ENCODE measurements around the gene PKN1. TPM values are rescaled to one million over a fixed set of nuclear protein-coding genes. Genes with fewer than 3 reads are reported as not detected.
A peak's percentile ranks its signal among the peaks of the same experiment; 100 is the strongest.

Gene PKN1
- total and polyA plus RNA-seq, 2 of the 4 experiments (the other 2 are of a cell fraction): 39.1 to 41.4 TPM

DNA sequence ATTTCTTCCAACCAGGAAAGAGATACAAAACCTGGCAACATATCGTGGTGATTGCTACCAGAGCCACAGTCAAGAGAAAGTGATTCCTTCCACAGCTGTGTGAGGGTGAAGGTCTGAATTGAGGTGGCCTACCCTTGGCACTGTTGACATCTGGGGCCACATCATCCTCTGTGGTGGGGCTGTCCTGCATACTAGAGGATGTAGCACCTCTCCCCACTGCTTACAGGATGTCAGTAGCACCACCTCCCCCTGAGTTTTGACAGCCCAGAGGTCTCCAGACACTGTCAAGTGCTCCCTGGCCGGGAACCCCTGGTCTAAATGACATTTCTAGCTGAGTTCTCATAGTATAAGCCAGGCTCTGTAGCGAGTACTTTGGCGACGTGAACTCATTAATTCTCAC is 26.6 kb downstream of the PKN1 start:
- WGBS, 2 experiments (ENCODE audit: extremely low coverage in 2 of 2, insufficient read length in 1 of 2): 33% methylated on average over 1 of the region's 5 CpGs; no CpG with 5 or more reads in 1 of the 2 experiments
- CTCF ChIA-PET: no interaction called here

More for the DNA sequence above, 26.6 kb downstream of the PKN1 start:
- Histone ChIP-seq H3K27ac (ENCODE audit: insufficient read depth, low read length) (no peak overlapping the region), H3K9me3 (ENCODE audit: control insufficient read depth, insufficient read depth, low read length) (no peaks in the 10 kb centered on the region), H3K4ac (ENCODE audit: low read depth, low read length) (no peak overlapping the region), H3K14ac (replicated peaks; ENCODE audit: low read depth, low read length) (no peak overlapping the region), H2AK9ac (replicated peaks; ENCODE audit: low read depth, low read length, poor library complexity) (no peak overlapping the region), H2AFZ (replicated peaks; ENCODE audit: low read length, poor library complexity) (no peak overlapping the region), H3K79me1 (ENCODE audit: low read depth in 1 of 2, low read length in 2 of 2) (no peaks in the 10 kb centered on the region), H3K18ac (ENCODE audit: low read depth, low read length) (no peak overlapping the region), H3K4me1 (ENCODE audit: control insufficient read depth, insufficient read depth, low read length) (no peaks in the 10 kb centered on the region), H3K56ac (ENCODE audit: extremely low read depth, insufficient read depth, low read length) (no peak overlapping the region), H4K20me1 (ENCODE audit: insufficient read depth, low read length) (no peaks in the 10 kb centered on the region; the same call in 1 of the 2 replicates), H3K9me1 (ENCODE audit: insufficient read depth, low read length) (no peaks in the 10 kb centered on the region; the same call in 1 of the 2 replicates), H2AK5ac (ENCODE audit: low read depth, low read length) (no peak overlapping the region), H3K9ac (ENCODE audit: low read depth, low read length) (no peak overlapping the region), H3K4me2 (ENCODE audit: low read depth, low read length) (no peak overlapping the region), H3K23ac (ENCODE audit: low read depth, low read length) (no peak overlapping the region), H4K8ac (ENCODE audit: low read depth in 2 of 2, low read length in 2 of 2) (no peak overlapping the region), H2BK20ac (ENCODE audit: low read depth, low read length) (no peak overlapping the region), H3K4me3 (ENCODE audit: insufficient read depth, low read depth, low read length) (no peak overlapping the region), H2BK5ac (ENCODE audit: low read depth, low read length, poor library complexity, severe bottlenecking) (no peak overlapping the region), H3K27me3 (ENCODE audit: control insufficient read depth, insufficient read depth, low read length) (no peaks in the 10 kb centered on the region), H3K36me3 (ENCODE audit: control insufficient read depth, insufficient read depth, low read length) (peaks cover 37% of the 10 kb centered on the region), H4K91ac (ENCODE audit: insufficient read depth, low read depth, low read length) (no peak overlapping the region), H4K5ac (ENCODE audit: low read depth, low read length) (no peak overlapping the region), H2BK15ac (ENCODE audit: low read depth, low read length) (no peak overlapping the region), H2BK120ac (ENCODE audit: low read depth, low read length) (no peak overlapping the region)
- dilution Hi-C loops (cut with HindIII; ENCODE audit: low sequenced_read_pairs, unreplicated experiment): no loop called here
- ATAC-seq (ENCODE audit: low read depth) (no peak), DNase-seq (no peak)
- TSS peak; percentile 25 for BruUV-seq (replicated peaks)
- no peak for TF ChIP-seq SMC3 (IDR thresholded peaks at IDR 0.05; ENCODE audit: low read depth, low read length)
- TF ChIP-seq RCOR1 (IDR thresholded peaks at IDR 0.05; ENCODE audit: insufficient replicate concordance, low read length): no peak
- TF ChIP-seq RAD21 (IDR thresholded peaks at IDR 0.05; ENCODE audit: low read length): no peak
- no peak for TF ChIP-seq CHD1 (IDR thresholded peaks at IDR 0.05; ENCODE audit: low read depth, low read length)
- TF ChIP-seq, protein P1, sequence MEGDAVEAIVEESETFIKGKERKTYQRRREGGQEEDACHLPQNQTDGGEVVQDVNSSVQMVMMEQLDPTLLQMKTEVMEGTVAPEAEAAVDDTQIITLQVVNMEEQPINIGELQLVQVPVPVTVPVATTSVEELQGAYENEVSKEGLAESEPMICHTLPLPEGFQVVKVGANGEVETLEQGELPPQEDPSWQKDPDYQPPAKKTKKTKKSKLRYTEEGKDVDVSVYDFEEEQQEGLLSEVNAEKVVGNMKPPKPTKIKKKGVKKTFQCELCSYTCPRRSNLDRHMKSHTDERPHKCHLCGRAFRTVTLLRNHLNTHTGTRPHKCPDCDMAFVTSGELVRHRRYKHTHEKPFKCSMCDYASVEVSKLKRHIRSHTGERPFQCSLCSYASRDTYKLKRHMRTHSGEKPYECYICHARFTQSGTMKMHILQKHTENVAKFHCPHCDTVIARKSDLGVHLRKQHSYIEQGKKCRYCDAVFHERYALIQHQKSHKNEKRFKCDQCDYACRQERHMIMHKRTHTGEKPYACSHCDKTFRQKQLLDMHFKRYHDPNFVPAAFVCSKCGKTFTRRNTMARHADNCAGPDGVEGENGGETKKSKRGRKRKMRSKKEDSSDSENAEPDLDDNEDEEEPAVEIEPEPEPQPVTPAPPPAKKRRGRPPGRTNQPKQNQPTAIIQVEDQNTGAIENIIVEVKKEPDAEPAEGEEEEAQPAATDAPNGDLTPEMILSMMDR (conservative IDR thresholded peaks at IDR 0.05; ENCODE audit: low read depth, low read length): no peak
- TF ChIP-seq FOS (IDR thresholded peaks at IDR 0.05; ENCODE audit: low read depth, low read length): no peak
- no peak for TF ChIP-seq BHLHE40 (IDR thresholded peaks at IDR 0.05; ENCODE audit: low read depth, low read length)
- no peak for TF ChIP-seq RFX5 (IDR thresholded peaks at IDR 0.05; ENCODE audit: low read depth, low read length)
- TF ChIP-seq, protein P2, sequence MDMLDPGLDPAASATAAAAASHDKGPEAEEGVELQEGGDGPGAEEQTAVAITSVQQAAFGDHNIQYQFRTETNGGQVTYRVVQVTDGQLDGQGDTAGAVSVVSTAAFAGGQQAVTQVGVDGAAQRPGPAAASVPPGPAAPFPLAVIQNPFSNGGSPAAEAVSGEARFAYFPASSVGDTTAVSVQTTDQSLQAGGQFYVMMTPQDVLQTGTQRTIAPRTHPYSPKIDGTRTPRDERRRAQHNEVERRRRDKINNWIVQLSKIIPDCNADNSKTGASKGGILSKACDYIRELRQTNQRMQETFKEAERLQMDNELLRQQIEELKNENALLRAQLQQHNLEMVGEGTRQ (IDR thresholded peaks at IDR 0.05; ENCODE audit: low read depth, low read length): no peak
- TF ChIP-seq POLR2A (IDR thresholded peaks at IDR 0.05; ENCODE audit: low read depth, low read length): no peak
- no peak for TF ChIP-seq MAZ (IDR thresholded peaks at IDR 0.05; ENCODE audit: borderline replicate concordance, low read depth, low read length)
- no peak for TF ChIP-seq MXI1 (IDR thresholded peaks at IDR 0.05; ENCODE audit: borderline replicate concordance, low read depth, low read length)
- TF ChIP-seq, protein P3, sequence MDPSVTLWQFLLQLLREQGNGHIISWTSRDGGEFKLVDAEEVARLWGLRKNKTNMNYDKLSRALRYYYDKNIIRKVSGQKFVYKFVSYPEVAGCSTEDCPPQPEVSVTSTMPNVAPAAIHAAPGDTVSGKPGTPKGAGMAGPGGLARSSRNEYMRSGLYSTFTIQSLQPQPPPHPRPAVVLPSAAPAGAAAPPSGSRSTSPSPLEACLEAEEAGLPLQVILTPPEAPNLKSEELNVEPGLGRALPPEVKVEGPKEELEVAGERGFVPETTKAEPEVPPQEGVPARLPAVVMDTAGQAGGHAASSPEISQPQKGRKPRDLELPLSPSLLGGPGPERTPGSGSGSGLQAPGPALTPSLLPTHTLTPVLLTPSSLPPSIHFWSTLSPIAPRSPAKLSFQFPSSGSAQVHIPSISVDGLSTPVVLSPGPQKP (IDR thresholded peaks at IDR 0.05; ENCODE audit: borderline replicate concordance, low read depth, low read length): no peak
- TF ChIP-seq MAFK (IDR thresholded peaks at IDR 0.05; ENCODE audit: low read depth, low read length): no peak
- TF ChIP-seq CEBPB (IDR thresholded peaks at IDR 0.05; ENCODE audit: low read depth, low read length): no peak
- POLR2A ChIA-PET (ENCODE audit: unreplicated experiment): no interaction called here
- intact Hi-C loops (cut with micrococcal nuclease): no loop called here
- in situ Hi-C loops (cut with MboI; ENCODE audit: low sequenced_read_pairs): no loop called here

Measured in IMR-90 (cell line).